Peyer's patch (tissue), 4 donors: ENCODE measurements around the gene XYLT1. TPM values are rescaled to one million over a fixed set of nuclear protein-coding genes. Genes with fewer than 3 reads are reported as not detected.

Experiments
- DNase-seq, 3 donors: peaks; one replicate each; pipeline ENCODE4 v3.0.0-alpha.2; 2017 to 2019
- H3K27ac ChIP-seq, 4 donors: fragments of 200-600 bp; sonication (generic); one replicate each; pipeline ENCODE4 v1.5.1; 2016 to 2019
- H3K27me3 ChIP-seq, 2 donors: fragments of 200-600 bp; sonication (generic); one replicate each; pipeline ENCODE4 v1.5.1; 2019
- H3K36me3 ChIP-seq, 3 donors: fragments of 200-600 bp; sonication (generic); one replicate each; pipeline ENCODE4 v1.5.1; 2016 to 2019
- H3K4me1 ChIP-seq, 4 donors: fragments of 200-600 bp; sonication (generic); one replicate each; pipeline ENCODE4 v1.5.1; 2016 to 2019
- H3K4me3 ChIP-seq, 4 donors: fragments of 200-600 bp; sonication (generic); 1 replicate in 3 of 4; 2 replicates in 1 of 4; pipeline ENCODE4 v1.5.1; 2016 to 2019; ENCODE audit warnings: mild to moderate bottlenecking in 1 of 4
- H3K9me3 ChIP-seq, 4 donors: fragments of 200-600 bp; sonication (generic); one replicate each; pipeline ENCODE4 v1.5.1; 2016 to 2019; ENCODE audit warnings: mild to moderate bottlenecking in 1 of 4
- CTCF ChIP-seq, 6 experiments: fragments of 450-650 bp in 4 of 6; fragments of 200-600 bp in 2 of 6; sonication (generic) in 1 of 6; IDR thresholded peaks; one replicate each; pipeline ENCODE4 v1.5.1; 2017 to 2019; ENCODE audit warnings: antibody characterized with exemption in 6 of 6, mild to moderate bottlenecking in 3 of 6, moderate library complexity in 1 of 6
- POLR2A ChIP-seq, 2 donors: fragments of 450-650 bp; IDR thresholded peaks; one replicate each; pipeline ENCODE4 v1.5.1; 2017; ENCODE audit warnings: antibody characterized with exemption in 2 of 2, mild to moderate bottlenecking in 2 of 2, moderate library complexity in 2 of 2
- total RNA-seq, 4 donors: library from RNA; depleted of rRNA; stranded (reverse); fragments of >200 nt; gene quantifications; one replicate each; pipeline ENCODE4 v1.1.0, GENCODE V29; 2016

The XYLT1 gene
- total RNA-seq, 4 donors from 2014 or later = 18.7 to 42.1 (median 37.7) TPM

DNA sequence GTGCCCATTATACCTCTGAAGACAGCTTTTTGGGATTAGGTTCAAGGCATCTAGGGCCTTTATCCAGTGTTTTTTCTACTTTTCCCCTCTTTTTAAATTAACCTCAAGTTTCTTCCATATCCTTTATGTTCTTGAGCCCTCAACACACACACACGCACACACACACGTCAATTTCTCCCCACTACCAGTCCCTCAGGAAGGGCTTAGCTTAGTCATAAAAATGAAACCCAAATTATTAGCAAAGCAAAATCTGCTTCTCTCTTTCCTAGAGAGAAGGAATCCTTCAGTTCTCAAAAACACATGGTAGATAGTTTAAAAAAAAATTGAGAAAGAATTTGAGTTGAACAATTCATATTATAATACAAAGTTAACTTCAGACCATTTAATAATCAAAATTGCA, 401.1 kb downstream of the XYLT1 start:
- no peaks in the 10 kb centered on the region for H3K27me3 ChIP-seq
- peaks cover 0 to 9% (median 0%) of the 10 kb centered on the region in 4 donors for H3K4me1 ChIP-seq
- peak overlapping the region in 1 of 4 donors; percentile 74 for H3K27ac ChIP-seq
- DNase-seq = no peak
- no peak overlapping the region for H3K4me3 ChIP-seq
- H3K9me3 ChIP-seq = no peaks in the 10 kb centered on the region
- TF ChIP-seq POLR2A (IDR thresholded peaks at IDR 0.05) (no peak), CTCF (IDR thresholded peaks at IDR 0.05) (no peak)
- H3K36me3 ChIP-seq = no peaks in the 10 kb centered on the region

- H3K27me3 ChIP-seq = no peaks in the 10 kb centered on the region
- TF ChIP-seq POLR2A (IDR thresholded peaks at IDR 0.05) (no peak), CTCF (IDR thresholded peaks at IDR 0.05) (no peak)
- peaks cover 0 to 9% (median 0%) of the 10 kb centered on the region in 4 donors for H3K4me1 ChIP-seq
- DNase-seq = no peak
- no peaks in the 10 kb centered on the region for H3K36me3 ChIP-seq
- no peak overlapping the region for H3K27ac ChIP-seq
- H3K4me3 ChIP-seq = no peak overlapping the region
- no peaks in the 10 kb centered on the region for H3K9me3 ChIP-seq
Observed at GRCh38 chr16:17068524-17068923, 402.2 kb downstream of the XYLT1 start.

- Histone ChIP-seq H3K4me3 (no peak overlapping the region), H3K27ac (no peak overlapping the region)
- TF ChIP-seq CTCF (IDR thresholded peaks at IDR 0.05) = no peak
- no peak for TF ChIP-seq POLR2A (IDR thresholded peaks at IDR 0.05)
Observed at GRCh38 chr16:17067882-17068281, 402.9 kb downstream of the XYLT1 start.

GRCh38 chr16:17063201-17064139, 407.3 kb downstream of the XYLT1 start:
- no peak overlapping the region for H3K4me3 ChIP-seq
- no peak for TF ChIP-seq CTCF (IDR thresholded peaks at IDR 0.05)
- TF ChIP-seq POLR2A (IDR thresholded peaks at IDR 0.05) = no peak
- DNase-seq = no peak
- no peaks in the 10 kb centered on the region for H3K27me3 ChIP-seq
- H3K9me3 ChIP-seq = no peaks in the 10 kb centered on the region
- H3K27ac ChIP-seq = no peak overlapping the region
- H3K4me1 ChIP-seq = no peaks in the 10 kb centered on the region
- H3K36me3 ChIP-seq = no peaks in the 10 kb centered on the region

More at GRCh38 chr16:17067882-17068281, 402.9 kb downstream of the XYLT1 start:
- no peaks in the 10 kb centered on the region for H3K36me3 ChIP-seq
- no peaks in the 10 kb centered on the region for H3K27me3 ChIP-seq
- DNase-seq = no peak
- no peaks in the 10 kb centered on the region for H3K9me3 ChIP-seq
- peaks cover 0 to 9% (median 0%) of the 10 kb centered on the region in 4 donors for H3K4me1 ChIP-seq

DNA sequence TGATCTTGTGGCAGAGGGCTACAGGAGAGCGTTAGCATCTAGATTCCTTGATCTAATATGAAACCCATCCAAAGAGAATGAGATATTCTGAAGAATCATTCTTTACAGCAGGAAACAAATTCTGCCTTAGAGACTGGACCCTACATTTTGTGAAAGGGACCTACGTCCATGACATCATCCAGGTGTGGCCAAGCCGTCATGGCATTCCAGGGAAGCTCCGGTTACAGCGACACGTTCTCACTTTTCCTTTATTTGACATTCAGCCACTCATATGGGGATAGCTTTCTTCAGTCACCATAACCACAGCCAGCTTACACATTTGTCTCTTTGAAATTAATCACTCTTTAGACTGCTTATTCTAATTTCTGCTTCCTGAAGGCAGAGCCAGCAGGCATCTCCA, 408.1 kb downstream of the XYLT1 start:
- H3K4me1 ChIP-seq = no peaks in the 10 kb centered on the region
- no peaks in the 10 kb centered on the region for H3K27me3 ChIP-seq
- TF ChIP-seq CTCF (IDR thresholded peaks at IDR 0.05) (no peak), POLR2A (IDR thresholded peaks at IDR 0.05) (no peak)
- no peak for DNase-seq
- no peak overlapping the region for H3K27ac ChIP-seq
- H3K9me3 ChIP-seq = no peaks in the 10 kb centered on the region
- no peak overlapping the region for H3K4me3 ChIP-seq
- no peaks in the 10 kb centered on the region for H3K36me3 ChIP-seq
